GM18519 (cell line): Measurements from ENCODE around the gene CASKIN2.

Experiments
- ATAC-seq: cut with Tn5 transposase; IDR thresholded peaks from one replicate; pipeline ENCODE4 v1.9.1; 2021; ENCODE audit warnings: mild to moderate bottlenecking, moderate library complexity; ENCODE audit not compliant: unreplicated experiment, low FRiP score

CASKIN2 gene

DNA sequence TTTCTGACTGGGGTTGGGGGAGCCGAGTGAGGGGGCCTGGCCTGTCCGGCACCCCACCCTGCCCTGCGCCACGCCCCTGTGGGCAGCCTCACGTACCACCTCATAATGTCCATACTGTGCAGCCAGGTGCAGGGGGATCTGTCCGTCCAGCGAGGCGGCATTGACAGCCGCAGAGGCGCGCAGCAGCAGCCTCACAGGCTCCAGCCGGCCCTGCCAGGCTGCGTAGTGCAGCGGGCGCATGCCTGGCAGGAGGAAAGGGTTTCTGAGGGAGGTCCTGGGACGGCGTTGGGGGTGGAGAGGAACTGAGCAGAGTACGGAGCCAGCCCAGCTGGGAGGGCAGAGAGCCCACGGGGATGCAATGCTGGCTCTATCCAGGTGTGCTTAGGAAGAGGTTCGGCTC lies 8.4 kb downstream of the CASKIN2 start:
- ATAC-seq, result no peak

DNA sequence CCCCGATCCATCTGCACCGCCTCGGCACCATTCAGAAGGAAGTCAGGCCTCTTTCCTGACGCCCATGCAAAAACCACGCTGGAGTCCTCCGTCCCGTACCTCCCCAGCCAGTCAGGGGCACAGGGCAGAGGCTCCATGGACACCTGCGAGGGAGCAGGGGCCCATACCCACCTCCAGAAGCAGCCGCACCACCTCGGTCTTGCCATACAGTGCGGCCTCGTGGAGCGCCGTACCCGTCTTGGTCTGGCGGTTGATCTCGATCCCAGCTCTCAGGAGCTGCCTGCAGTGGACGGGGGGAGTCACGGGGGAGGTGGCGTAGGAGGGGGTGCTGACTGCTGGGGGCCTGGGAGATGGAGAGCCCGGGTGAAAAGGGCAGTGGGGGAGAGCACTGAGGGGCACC lies 9.2 kb downstream of the CASKIN2 start:
- no peak for ATAC-seq

DNA sequence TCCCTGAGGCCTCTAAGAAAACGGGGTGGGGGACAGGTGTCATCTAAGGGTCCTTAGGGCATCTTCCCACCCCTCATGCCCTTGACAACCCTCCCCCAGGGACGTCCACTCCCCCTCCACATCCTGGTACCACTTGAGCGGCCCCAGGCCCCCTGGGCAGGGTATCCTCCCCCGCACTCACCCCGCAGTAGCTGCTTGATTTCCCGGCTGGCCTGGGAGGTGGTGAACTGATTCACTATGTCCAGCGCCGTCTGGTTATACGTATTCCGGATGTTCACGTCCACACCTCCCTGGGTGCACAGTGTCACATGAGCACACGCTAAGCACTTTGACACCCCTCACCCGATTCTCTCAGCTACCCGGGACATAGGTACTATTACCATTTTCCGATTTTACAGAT lies 9.7 kb downstream of the CASKIN2 start:
- ATAC-seq, result no peak

DNA sequence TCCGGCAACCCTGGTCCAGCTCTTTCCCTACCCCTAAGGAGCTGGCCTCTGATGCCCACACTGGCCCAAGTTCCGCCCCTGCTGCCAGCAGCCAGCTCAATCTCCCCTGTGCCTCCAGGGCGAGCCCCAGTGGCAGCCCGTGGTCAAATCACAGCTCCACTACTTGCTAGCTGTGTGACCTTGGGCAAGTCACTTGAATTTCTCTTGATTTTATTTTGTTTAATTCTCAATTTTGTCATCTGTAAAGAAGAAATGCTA lies 10.3 kb downstream of the CASKIN2 start:
- ATAC-seq, result no peak

DNA sequence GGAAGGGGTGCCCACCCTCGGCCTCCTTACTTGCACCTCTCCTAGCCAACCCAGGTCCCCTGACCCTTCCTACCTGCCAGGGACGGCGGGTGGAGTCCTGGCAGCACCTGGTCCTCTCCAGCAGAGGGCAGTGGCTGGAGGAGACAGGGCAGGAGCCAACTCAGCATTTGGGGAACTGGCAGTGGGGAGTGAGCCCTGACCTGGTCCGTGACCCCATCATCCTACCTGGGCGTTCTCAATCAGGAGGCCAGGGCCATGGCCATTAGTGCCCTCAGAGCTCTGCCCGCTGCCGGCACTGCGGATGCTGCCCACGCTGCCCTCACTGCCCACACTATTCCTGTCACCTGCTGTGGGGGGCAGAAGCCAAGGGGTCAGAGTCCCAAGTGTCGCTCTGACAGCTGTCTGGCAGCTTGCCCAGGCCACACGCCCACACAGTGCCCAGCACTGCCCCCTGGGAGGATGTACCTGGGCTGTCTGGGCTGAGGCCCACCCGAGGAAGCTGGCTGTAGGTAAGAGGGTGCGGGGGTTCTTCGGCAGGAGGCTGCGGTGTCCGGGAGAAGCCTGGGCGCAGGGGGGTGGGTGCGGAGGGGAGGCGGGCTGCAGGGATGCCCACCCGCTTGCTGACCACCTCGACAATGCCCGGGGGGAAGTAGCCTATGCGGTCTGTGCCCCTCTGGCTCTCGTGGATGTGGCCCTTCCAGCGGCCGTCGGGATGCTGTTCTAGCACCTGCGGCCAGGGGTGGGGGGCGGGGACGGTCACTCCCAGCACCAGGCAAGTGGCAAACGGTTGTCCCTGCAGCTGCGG lies 10.8 kb downstream of the CASKIN2 start:
- ATAC-seq, result no peak

DNA sequence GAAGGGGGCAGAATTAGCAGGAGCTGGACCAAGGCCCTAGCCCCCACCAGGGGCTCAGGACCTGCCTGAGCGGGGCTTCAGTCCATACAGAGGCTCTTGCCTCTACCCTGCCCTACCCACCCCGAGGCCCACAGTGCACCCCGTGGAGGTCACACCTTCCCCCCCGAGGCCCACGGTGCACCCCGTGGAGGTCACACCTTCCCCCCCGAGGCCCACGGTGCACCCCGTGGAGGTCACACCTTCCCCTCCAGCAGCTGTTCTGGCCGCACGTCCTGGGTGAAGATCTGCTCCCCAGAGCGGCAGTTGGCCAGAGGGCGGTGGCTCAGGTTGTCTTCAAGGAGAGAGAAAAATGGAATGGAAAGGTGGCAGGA lies 11.4 kb downstream of the CASKIN2 start:
- no peak for ATAC-seq

DNA sequence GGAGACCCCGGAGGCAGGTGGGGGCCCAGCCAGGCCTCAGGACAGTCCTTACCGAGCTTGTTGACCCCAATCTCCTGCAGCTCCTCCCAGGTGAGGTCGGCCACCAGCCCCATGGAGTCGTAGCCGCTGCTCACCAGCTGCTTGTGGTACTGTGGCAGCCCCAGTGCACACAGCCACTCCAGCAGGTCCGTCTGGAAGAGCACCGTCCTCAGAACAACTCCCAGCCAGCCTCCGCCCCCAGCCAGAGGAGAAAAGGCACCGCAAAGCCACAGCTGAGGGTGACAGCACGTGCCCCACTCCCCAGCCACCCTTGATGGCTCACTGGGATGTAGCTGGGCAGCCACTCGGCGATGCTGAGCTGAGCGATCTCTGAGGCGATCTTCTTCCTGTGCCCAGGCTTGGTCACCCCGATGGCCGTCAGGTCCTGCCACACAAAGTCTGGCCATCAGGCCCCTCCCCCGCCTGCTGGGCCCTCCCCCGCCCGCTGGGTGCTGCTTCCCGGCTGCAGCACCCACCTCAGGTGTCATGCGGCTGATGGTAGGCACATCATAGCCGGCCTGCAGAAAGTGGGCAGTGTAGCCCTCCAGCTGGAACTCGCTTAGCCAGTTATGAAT lies 11.9 kb downstream of the CASKIN2 start:
- no peak for ATAC-seq

DNA sequence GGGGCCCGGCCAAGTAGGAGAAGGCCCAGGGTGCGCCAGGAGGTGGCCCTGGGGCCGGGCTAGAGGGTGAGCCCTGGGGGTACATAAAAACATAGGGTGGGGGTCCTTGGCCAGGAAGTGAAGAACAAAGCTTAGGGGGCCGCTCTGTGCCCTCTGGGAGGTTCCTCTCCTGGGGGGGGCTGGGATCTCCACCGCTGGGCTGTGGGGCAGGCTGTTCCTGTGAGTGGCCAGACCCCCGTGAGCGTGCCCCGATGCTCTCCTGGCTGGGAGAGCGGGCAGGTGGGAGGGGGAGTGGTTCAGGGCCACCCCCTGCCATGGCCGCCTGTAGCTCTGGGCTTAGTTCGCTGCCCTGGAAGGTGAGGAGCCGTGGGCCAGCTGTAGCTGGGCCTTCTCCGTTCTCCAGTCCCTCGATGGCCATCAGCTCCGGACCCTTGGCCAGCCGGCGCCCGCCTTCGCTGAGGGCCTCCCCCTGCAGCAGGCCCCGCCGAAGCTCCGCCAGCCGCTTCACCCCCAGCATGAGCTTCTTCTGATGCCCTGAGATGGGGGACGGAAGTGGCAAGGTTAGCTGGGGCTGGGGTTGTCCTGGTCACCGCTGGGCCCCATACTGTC lies 12.5 kb downstream of the CASKIN2 start:
- ATAC-seq, result no peak

DNA sequence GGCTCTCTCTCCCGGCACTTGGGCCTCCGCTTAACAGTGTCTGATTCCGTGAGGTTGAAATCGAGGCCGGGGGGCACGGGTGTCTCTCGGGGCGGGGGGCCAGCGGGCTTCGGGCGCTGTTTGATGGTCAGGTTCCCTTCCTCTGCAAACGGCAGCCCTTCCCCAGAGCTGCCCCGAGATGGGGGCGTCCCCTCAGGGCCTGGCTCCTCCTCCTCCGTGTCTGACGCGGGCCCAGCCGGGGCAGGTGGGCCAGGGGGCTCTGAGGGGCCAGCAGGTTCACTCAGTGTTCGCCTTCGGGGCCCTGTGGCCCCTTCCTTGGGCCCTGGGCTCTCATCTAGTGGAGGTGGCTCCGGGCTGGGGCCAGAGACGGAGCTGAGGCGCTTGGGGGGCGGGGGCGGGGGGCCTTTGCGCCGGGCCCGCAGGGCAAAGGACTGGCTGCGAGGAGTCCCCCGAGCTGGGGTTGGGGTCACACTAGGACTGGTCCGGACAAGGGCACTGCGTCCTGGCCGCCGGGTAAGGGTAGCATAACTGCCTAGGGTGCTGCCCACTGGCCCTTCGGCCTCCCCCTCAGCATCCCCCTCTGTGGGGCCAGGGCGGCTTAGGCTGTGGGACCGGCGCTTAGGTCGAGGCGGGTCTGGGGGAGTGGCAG lies 13.1 kb downstream of the CASKIN2 start:
- no peak for ATAC-seq

DNA sequence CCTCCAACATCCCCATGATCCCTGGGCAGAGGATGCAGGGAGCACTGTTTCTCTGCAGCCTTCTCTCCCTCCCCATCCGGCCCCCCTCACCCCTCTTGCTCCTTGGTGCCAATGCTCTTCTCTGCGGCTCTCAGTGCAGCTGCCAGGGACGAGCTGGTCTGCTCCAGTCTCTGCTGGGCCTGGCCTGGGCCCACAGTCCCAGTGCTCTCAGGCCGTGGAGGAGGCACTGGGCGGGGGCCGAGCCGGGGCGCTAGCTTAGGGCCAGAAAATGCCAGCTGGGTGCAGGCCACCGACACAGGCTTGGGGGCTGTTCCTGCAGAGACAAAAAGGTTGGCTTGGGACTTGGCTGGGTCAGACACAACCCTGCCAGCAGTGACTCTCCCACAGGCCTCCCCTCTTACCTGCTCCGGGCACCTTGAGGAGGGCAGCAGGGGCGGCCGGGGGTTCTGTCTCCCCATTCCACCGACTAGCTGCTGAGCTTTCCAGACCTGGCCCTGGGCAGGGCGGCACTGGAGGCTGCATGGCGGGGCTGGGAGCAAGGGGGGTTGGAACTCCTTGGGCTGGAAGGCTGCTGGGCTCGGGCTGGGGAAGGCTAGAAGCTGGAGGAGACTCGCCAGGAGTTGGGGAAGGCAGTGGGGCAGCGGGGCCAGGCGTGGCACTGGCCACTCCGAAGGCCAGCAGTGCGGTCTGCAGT lies 13.8 kb downstream of the CASKIN2 start:
- ATAC-seq, result no peak

DNA sequence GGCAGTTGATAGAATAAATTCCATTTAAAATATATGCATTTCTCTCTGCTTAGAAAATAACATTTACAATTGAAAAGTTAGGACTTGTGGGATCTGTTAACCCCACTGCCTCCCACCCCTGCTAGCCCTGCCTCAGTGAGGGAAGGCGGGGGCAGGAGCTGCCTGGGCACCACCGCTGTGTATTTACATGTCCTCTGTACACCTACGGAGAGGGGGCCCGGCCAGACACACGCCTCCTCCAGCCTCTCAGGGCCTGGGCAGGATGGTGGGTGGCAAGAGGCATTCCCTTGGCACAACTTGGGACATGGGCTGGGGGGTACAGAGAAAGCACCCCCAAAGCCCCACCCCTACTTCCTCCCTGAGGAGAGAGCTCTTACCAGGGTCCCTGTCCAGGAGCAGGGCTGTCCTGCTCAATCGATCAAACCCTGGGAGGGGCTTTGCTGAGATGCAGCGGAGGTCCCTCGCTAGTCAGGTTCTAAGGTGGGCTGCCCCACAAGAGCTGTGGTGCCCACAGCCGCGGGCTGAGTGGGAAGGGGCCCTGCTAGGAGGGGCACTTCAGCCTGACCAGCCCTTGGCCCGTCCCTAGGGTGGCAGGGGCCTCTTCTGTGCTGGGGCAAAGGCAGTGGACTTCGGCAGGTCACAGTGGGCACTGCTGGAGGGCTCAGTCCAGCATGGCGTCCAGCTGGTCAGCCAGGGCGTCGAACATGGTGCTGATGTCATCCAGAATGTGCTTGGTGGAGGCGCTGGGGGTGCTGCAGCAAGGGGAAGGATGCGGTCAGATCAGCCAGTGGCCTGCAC lies 14.7 kb downstream of the CASKIN2 start:
- ATAC-seq, result no peak

DNA sequence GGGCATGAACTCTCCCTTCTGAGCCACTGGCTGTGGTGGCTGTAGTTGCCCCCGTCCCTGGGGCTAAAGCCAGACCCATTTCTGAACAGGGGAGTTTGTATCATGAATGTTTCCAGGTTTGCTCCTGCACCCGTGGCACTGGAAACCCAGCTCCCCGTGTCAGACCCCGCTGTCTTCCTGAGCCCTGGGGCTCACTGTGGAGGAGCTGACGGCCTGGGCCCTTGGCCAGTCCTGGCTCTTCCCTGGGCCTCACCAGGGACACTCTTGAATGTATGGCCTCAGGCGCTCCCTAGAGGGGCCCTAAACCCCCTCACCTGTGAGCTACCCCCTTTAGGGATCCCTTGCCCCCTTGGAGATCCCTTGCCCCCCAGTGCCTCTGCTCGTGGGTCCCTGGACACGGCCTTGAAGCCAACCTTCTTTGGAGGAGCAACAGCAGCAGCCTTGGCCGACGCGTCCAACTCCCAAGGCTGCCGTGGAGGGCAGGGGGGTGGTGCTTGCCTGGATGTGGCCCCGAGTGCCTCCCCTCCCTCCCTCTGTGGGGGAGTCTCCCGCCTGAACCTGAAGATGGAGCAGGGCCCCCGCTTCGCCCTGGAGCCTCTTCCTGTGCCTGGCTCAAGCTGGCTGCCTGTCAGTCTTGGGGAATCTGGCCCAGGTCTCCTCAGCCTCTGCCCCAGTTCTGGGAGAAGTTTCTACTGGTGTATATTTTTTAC lies 15.9 kb downstream of the CASKIN2 start:
- ATAC-seq, result no peak

DNA sequence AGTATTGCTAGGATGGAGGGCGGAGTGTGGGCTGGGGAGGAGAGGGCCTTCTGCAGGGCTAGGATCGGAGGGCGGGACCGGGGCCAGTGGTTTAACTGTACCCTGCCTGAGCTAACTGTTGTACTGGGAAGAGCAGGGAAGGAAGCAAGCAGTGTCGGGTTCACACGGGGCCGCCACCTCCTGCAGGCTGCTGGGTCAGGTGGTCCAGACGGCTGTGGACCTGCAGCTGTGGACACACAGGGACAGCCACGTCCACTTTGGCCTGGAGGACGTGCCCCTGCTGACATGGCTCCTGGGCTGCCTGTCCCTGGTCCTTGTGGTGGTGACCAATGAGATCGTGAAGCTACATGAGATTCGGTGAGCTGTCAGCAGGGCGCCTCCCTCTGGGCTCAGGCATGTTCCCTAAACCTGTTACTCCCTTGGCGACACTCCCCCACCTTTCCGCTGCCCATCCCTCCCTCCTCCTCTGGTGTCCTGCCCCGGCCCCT lies 16.6 kb downstream of the CASKIN2 start:
- no peak for ATAC-seq

DNA sequence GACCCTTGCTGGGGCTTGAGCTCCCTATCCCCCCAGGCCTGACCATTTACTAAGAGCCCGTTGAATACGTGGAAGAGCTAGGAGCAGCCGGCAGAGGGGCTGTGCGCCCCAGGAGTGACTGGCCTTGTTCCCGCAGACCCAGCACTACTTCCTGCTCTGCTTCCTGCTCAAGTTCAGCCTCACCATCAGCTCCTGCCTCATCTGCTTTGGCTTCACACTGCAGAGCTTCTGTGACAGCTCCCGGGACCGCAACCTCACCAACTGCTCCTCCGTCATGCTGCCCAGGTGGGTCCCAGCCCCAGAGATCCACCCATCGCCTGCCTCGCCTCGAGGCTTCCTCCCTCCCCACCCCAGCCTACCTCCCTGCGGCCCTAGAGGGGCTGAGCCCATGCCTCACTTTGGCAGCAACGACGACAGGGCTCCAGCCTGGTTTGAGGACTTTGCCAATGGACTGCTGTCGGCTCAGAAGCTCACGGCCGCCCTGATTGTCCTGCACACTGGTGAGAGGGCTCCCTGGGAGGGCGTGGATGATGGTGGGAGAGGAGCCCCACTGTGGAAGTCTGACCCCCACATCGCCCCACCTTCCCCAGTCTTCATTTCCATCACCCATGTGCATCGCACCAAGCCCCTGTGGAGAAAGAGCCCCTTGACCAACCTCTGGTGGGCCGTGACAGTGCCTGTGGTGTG lies 17.2 kb downstream of the CASKIN2 start:
- ATAC-seq, result no peak

DNA sequence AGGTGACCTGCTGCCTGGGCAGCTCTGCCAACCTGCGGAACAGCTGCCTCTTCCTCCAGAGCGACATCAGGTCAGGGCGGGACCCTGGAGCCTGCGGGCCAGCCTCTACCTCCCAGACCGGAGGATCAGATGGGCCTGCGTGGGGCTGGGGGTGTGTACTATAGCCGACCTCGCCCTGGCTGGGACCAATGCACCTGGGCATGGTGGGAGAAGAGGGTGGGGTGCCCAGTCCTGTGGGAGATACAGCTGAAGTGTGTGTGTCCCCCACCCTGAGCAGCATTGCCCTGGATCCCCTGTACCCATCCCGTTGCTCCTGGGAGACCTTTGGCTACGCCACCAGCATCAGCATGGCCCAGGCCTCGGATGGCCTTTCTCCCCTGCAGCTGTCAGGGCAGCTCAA lies 19.3 kb downstream of the CASKIN2 start:
- ATAC-seq, result no peak

DNA sequence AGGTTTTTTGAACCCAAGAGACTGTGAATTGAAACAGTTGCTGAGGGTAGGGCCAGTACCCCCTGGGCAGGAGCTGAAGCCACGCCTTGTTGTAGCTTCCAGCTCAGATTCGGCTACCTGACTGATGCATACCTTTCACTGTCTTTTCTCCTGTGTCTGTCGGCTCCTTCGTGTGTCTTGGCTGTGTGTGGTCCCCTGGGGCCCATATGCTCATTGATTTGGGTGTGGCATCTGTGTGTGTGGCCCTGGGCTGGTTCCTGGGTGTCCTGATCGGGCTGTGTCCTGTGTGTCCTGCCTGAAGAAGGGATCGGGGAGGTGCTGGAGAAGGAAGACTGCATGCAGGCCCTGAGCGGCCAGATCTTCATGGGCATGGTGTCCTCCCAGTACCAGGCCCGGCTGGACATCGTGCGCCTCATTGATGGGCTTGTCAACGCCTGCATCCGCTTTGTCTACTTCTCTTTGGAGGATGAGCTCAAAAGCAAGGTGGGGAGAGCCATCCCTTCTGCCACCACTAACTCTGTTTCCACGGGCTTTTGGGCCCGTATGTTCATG lies 20.9 kb downstream of the CASKIN2 start:
- ATAC-seq, result no peak

DNA sequence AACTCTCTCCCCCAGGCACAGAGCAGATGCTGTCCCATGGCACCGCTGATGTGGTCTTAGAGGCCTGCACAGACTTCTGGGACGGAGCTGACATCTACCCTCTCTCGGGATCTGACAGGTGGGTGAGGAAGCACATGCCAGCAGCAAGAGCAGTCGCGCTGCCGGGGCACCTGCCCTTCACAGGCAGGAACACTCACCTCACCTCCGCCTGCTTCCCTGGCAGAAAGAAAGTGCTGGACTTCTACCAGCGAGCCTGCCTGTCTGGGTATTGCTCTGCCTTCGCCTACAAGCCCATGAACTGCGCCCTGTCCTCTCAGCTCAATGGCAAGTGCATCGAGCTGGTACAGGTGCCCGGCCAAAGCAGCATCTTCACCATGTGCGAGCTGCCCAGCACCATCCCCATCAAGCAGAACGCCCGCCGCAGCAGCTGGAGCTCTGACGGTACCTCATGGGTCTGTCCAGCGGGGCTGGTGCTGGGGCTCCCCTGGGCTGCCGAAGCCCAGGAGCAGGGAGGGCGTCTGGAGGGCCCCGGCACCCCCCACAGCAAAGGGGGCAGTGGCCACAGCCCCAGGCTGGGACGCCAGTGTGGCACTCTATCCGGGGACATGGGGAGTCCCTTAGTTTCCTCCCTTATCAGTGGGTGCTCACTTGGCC lies 21.7 kb downstream of the CASKIN2 start:
- ATAC-seq, result no peak

DNA sequence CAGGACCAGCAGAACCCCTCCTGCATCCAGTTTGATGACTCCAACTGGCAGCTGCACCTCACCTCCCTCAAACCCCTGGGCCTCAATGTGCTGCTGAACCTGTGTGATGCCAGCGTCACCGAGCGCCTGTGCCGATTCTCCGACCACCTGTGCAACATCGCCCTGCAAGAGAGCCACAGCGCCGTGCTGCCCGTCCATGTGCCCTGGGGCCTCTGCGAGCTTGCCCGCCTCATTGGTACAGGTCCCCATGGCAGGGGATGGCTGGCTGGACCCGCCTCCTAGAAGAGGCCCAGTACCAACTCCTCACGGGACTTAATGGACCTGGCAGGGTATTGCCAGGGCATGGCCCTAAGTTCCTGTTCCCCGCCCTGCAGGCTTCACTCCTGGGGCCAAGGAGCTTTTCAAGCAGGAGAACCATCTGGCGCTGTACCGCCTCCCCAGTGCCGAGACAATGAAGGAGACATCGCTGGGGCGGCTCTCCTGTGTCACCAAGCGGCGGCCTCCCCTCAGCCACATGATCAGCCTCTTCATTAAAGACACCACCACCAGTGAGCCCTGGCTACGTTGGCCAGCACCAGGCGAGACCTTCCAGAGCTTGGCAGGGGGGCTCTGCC lies 22.7 kb downstream of the CASKIN2 start:
- no peak for ATAC-seq
